Measurements from ENCODE around the gene DDAH1. TPM values are rescaled to one million over a fixed set of nuclear protein-coding genes. Genes with fewer than 3 reads are reported as not detected.

Gene DDAH1
- total and polyA plus RNA-seq, 2 of the 4 experiments (the other 2 are of a cell fraction), result 78.0 to 94.5 TPM

DNA sequence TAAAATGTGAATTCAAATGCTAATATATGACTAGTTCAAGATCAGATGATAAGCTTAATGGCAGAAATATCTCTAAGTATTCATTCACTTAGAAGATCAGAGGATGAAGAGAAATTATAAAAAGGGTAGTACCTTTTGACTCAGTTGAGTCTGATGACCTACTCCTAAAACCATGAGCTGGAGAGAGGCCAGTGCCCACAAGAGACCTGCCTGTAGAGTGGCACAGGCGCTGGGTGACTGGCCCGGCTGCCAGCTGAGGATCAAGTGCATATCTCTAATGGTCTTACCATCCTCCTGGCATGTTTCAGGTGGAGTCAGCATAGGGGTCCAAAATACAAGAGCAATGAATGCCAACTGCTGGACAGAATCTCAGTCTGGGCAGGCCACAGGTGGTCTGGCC, 14.1 kb downstream of the DDAH1 start:
- Histone ChIP-seq H3K4me2 (ENCODE audit: low read depth, low read length) (no peak overlapping the region), H3K14ac (replicated peaks; ENCODE audit: low read depth, low read length) (no peak overlapping the region), H3K27me3 (ENCODE audit: control insufficient read depth, insufficient read depth, low read length) (no peaks in the 10 kb centered on the region), H2AK5ac (ENCODE audit: low read depth, low read length) (no peak overlapping the region), H3K4me1 (ENCODE audit: control insufficient read depth, insufficient read depth, low read length) (peaks cover 25% of the 10 kb centered on the region), H3K4ac (ENCODE audit: low read depth, low read length) (no peak overlapping the region), H2BK5ac (ENCODE audit: low read depth, low read length, poor library complexity, severe bottlenecking) (no peak overlapping the region), H4K20me1 (ENCODE audit: insufficient read depth, low read length) (peaks cover 31% of the 10 kb centered on the region; the same call in 1 of the 2 replicates), H3K18ac (ENCODE audit: low read depth, low read length) (no peak overlapping the region), H4K8ac (ENCODE audit: low read depth in 2 of 2, low read length in 2 of 2) (no peak overlapping the region), H3K9me1 (ENCODE audit: insufficient read depth, low read length) (peaks cover 24% of the 10 kb centered on the region), H2AFZ (replicated peaks; ENCODE audit: low read length, poor library complexity) (no peak overlapping the region), H3K9me3 (ENCODE audit: control insufficient read depth, insufficient read depth, low read length) (no peaks in the 10 kb centered on the region), H3K79me1 (ENCODE audit: low read depth in 1 of 2, low read length in 2 of 2) (peaks cover 63 to 85% of the 10 kb centered on the region in 2 experiments), H3K23ac (ENCODE audit: low read depth, low read length) (no peak overlapping the region), H2AK9ac (replicated peaks; ENCODE audit: low read depth, low read length, poor library complexity) (no peak overlapping the region), H4K91ac (ENCODE audit: insufficient read depth, low read depth, low read length) (no peak overlapping the region), H3K36me3 (ENCODE audit: control insufficient read depth, insufficient read depth, low read length) (peaks cover 3% of the 10 kb centered on the region), H3K27ac (ENCODE audit: insufficient read depth, low read length) (no peak overlapping the region), H3K56ac (ENCODE audit: extremely low read depth, insufficient read depth, low read length) (no peak overlapping the region), H2BK20ac (ENCODE audit: low read depth, low read length) (no peak overlapping the region), H2BK15ac (ENCODE audit: low read depth, low read length) (no peak overlapping the region), H3K4me3 (ENCODE audit: insufficient read depth, low read depth, low read length) (no peak overlapping the region), H2BK120ac (ENCODE audit: low read depth, low read length) (no peak overlapping the region), H3K9ac (ENCODE audit: low read depth, low read length) (no peak overlapping the region), H4K5ac (ENCODE audit: low read depth, low read length) (no peak overlapping the region)
- intact Hi-C loops (cut with micrococcal nuclease) (no loop called here), dilution Hi-C loops (cut with HindIII; ENCODE audit: low sequenced_read_pairs, unreplicated experiment) (no loop called here), in situ Hi-C loops (cut with MboI; ENCODE audit: low sequenced_read_pairs) (no loop called here)
- TF ChIP-seq BHLHE40 (IDR thresholded peaks at IDR 0.05; ENCODE audit: low read depth, low read length), result no peak
- no peak for TF ChIP-seq POLR2A (IDR thresholded peaks at IDR 0.05; ENCODE audit: low read depth, low read length)
- CTCF ChIA-PET, result no interaction called here
- DNase-seq (no peak), ATAC-seq (ENCODE audit: low read depth) (no peak)
- no TSS peak for BruUV-seq (replicated peaks)
- 100% methylated on average over 2 of the region's 2 CpGs; no CpG with 5 or more reads in 1 of the 2 experiments for WGBS, 2 experiments (ENCODE audit: extremely low coverage in 2 of 2, insufficient read length in 1 of 2)
- POLR2A ChIA-PET (ENCODE audit: unreplicated experiment), result no interaction called here
